CD4-positive, alpha-beta T cell (primary cell): ENCODE data around the gene PITPNB. TPM values are rescaled to one million over a fixed set of nuclear protein-coding genes. Genes with fewer than 3 reads are reported as not detected.

Experiments
- ATAC-seq: fragments of 200-7000 bp; cut with Tn5 transposase; one replicate; pipeline ENCODE4 v1.10.0; 2022; ENCODE audit warnings: mild to moderate bottlenecking; ENCODE audit not compliant: poor library complexity
- CTCF ChIA-PET: fragments of 350-600 bp; sonication (Branson Sonifier 250); formaldehyde crosslinking; loops from one replicate; lab custom pipeline; 2021; ENCODE audit warnings: antibody characterized with exemption, inconsistent platforms; lab: Charles Lee
- POLR2A ChIA-PET: fragments of 350-600 bp; sonication (Branson Sonifier 250); formaldehyde crosslinking; loops from one replicate; lab custom pipeline; 2021; ENCODE audit warnings: antibody characterized with exemption, inconsistent platforms; lab: Charles Lee
- DNase-seq, 14 experiments: peaks; one replicate each; pipeline ENCODE4 v3.0.0-alpha.2; 2013 to 2020; ENCODE audit warnings: mixed read lengths in 2 of 14
- H3K27ac ChIP-seq, 2 donors: one replicate each; pipeline versions ENCODE4 v1.5.1 to v1.7.0; 2013; ENCODE audit warnings: low read length in 2 of 2, low read depth in 1 of 2, mild to moderate bottlenecking in 1 of 2
- H3K27me3 ChIP-seq, 2 experiments: 1 replicate in 1 of 2; 2 replicates in 1 of 2; pipeline versions ENCODE4 v1.6.1 to v1.7.0; 2013; ENCODE audit warnings: low read length in 2 of 2, control low read depth in 1 of 2, mild to moderate bottlenecking in 1 of 2, moderate library complexity in 1 of 2; ENCODE audit not compliant: insufficient read depth in 2 of 2, control insufficient read depth in 1 of 2
- H3K36me3 ChIP-seq: one replicate; pipeline ENCODE4 v1.6.1; 2013; ENCODE audit warnings: low read length, control low read depth; ENCODE audit not compliant: insufficient read depth
- H3K4me1 ChIP-seq: one replicate; pipeline ENCODE4 v1.6.1; 2013; ENCODE audit warnings: low read length, control low read depth; ENCODE audit not compliant: insufficient read depth
- H3K4me3 ChIP-seq: one replicate; pipeline ENCODE4 v1.5.1; 2013; ENCODE audit warnings: mild to moderate bottlenecking, low read length, moderate library complexity
- H3K9me3 ChIP-seq, 2 experiments: 1 replicate in 1 of 2; 2 replicates in 1 of 2; pipeline versions ENCODE4 v1.6.1 to v1.7.0; 2013; ENCODE audit warnings: low read length in 2 of 2, mild to moderate bottlenecking in 2 of 2, control low read depth in 1 of 2, moderate library complexity in 1 of 2; ENCODE audit not compliant: control insufficient read depth in 1 of 2, insufficient read depth in 1 of 2
- H3K27ac Mint-ChIP-seq: one replicate; pipeline ENCODE4 v1.8.0; 2020; ENCODE audit warnings: mixed read lengths
- H3K27me3 Mint-ChIP-seq: one replicate; pipeline ENCODE4 v1.8.0; 2021; ENCODE audit warnings: mixed read lengths
- H3K36me3 Mint-ChIP-seq: one replicate; pipeline ENCODE4 v1.8.0; 2021; ENCODE audit warnings: low read depth, mixed read lengths
- H3K4me1 Mint-ChIP-seq: one replicate; pipeline ENCODE4 v1.8.0; 2021; ENCODE audit warnings: low read depth, mixed read lengths
- H3K4me3 Mint-ChIP-seq: one replicate; pipeline ENCODE4 v1.8.0; 2020; ENCODE audit warnings: mild to moderate bottlenecking, mixed read lengths
- H3K9me3 Mint-ChIP-seq: one replicate; pipeline ENCODE4 v1.8.0; 2020; ENCODE audit warnings: mixed read lengths
- intact Hi-C, 2 experiments: fragments of 100-400 bp; cut with DNase I in 1 of 2; cut with micrococcal nuclease in 1 of 2; formaldehyde crosslinking; loops; one replicate each; pipeline versions ENCODE4 v1.15.1 to v1.9.0; 2023 to 2025; cut with DNase I, micrococcal nuclease
- total RNA-seq, 174 experiments: library from RNA in 2 of 174; stranded (reverse) in 2 of 174; gene quantifications; one replicate each; pipeline ENCODE4 v1.2.3 and lab custom pipeline; 2021 to 2026
- TF ChIP-seq, protein P1 (sequence below): fragments of 200-600 bp; IDR thresholded peaks from one replicate; pipeline ENCODE4 v1.8.0; 2022; ENCODE audit warnings: antibody characterized with exemption, mild to moderate bottlenecking

The PITPNB gene
- total RNA-seq, 2 experiments from 2014 or later = 37.6 to 38.7 TPM

DNA sequence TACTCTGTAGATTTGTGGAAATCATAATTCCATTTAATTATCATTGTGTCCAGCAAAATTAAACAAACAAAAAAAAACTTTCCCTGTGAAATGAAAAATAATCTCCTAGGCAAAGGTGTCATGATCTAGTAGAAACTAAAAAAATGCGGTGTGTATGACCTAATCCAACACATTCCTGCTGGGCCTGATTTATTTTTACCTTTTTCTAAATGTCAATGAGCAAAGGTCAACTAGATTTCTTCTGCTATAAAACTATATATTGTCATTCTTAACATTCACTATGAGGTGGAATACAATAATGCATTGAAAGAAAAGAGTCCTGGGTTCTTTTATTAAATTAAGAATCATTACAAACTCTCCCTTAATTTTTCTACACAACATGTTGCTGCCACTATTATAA, 60.4 kb downstream of the PITPNB start:
- Mint-ChIP-seq H3K27ac (no peak overlapping the region), H3K27me3 (no peaks in the 10 kb centered on the region), H3K36me3 (peaks cover 98% of the 10 kb centered on the region), H3K4me1 (no peaks in the 10 kb centered on the region), H3K4me3 (no peak overlapping the region), H3K9me3 (no peaks in the 10 kb centered on the region)
- TF ChIP-seq, protein P1, sequence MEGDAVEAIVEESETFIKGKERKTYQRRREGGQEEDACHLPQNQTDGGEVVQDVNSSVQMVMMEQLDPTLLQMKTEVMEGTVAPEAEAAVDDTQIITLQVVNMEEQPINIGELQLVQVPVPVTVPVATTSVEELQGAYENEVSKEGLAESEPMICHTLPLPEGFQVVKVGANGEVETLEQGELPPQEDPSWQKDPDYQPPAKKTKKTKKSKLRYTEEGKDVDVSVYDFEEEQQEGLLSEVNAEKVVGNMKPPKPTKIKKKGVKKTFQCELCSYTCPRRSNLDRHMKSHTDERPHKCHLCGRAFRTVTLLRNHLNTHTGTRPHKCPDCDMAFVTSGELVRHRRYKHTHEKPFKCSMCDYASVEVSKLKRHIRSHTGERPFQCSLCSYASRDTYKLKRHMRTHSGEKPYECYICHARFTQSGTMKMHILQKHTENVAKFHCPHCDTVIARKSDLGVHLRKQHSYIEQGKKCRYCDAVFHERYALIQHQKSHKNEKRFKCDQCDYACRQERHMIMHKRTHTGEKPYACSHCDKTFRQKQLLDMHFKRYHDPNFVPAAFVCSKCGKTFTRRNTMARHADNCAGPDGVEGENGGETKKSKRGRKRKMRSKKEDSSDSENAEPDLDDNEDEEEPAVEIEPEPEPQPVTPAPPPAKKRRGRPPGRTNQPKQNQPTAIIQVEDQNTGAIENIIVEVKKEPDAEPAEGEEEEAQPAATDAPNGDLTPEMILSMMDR = no peak
- CTCF ChIA-PET = no interaction called here
- no peaks in the 10 kb centered on the region for H3K27me3 ChIP-seq
- no peak for DNase-seq
- intact Hi-C loops = no loop called here
- H3K36me3 ChIP-seq = peaks cover 72% of the 10 kb centered on the region
- POLR2A ChIA-PET = no interaction called here
- no peaks in the 10 kb centered on the region for H3K9me3 ChIP-seq
- no peaks in the 10 kb centered on the region for H3K4me1 ChIP-seq
- no peak overlapping the region for H3K4me3 ChIP-seq
- ATAC-seq = no peak
- no peak overlapping the region for H3K27ac ChIP-seq

DNA sequence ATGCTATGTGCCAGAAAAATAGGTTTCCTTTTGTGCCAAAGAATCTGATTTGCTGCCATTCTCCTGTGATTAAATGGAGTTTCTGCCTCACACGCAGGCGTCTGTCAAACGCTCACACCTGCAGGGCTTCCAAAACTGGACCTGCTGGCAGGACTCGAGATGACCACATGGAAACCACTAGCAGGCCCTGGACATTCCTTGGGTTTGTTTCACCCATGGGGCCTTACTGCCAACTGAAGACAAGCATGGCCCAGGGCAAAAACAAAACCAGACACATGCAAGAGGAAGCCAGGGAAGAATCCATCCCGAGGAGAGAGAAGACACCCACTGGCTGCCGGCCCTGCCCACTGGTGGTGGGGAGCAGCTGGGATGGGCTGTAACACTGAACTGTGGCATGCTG, 61.6 kb downstream of the PITPNB start:
- no peak overlapping the region for H3K27ac ChIP-seq
- TF ChIP-seq, protein P1 = no peak
- ATAC-seq = no peak
- Mint-ChIP-seq H3K36me3 (peaks cover 98% of the 10 kb centered on the region), H3K27ac (no peak overlapping the region), H3K27me3 (no peaks in the 10 kb centered on the region), H3K4me1 (no peaks in the 10 kb centered on the region), H3K9me3 (no peaks in the 10 kb centered on the region), H3K4me3 (no peak overlapping the region)
- ChIA-PET POLR2A (no interaction called here), CTCF (no interaction called here)
- intact Hi-C loops = no loop called here
- H3K4me3 ChIP-seq = no peak overlapping the region
- H3K9me3 ChIP-seq = no peaks in the 10 kb centered on the region
- H3K4me1 ChIP-seq = no peaks in the 10 kb centered on the region
- DNase-seq = no peak
- no peaks in the 10 kb centered on the region for H3K27me3 ChIP-seq
- peaks cover 79% of the 10 kb centered on the region for H3K36me3 ChIP-seq

DNA sequence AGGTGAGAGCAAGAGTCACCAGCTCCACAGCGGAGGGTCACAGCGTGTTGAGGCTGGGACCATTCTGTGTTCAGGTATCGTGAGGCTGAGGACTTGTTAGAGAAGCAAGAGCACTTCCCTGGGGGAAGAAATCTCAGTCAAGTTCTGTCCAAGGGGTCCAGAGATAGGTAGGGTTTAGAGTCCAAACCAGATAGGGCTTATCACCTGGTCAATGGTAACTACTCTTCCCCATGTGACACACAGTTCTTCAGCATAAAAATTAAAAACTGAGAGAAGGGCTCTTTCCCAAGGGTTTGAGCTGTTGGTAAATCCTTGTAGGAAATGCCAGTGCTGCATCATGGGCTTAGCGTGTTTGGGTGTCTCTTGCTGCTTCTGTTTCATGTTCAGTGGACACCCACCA, 62.7 kb downstream of the PITPNB start:
- H3K36me3 Mint-ChIP-seq = peaks cover 98% of the 10 kb centered on the region
- no peaks in the 10 kb centered on the region for H3K27me3 Mint-ChIP-seq
- TF ChIP-seq, protein P1 = no peak
- no peaks in the 10 kb centered on the region for H3K4me1 ChIP-seq
- H3K27ac ChIP-seq = no peak overlapping the region
- H3K4me3 Mint-ChIP-seq = no peak overlapping the region
- intact Hi-C loops = no loop called here
- POLR2A ChIA-PET = no interaction called here
- H3K9me3 Mint-ChIP-seq = no peaks in the 10 kb centered on the region
- H3K36me3 ChIP-seq = peaks cover 82% of the 10 kb centered on the region
- no peaks in the 10 kb centered on the region for H3K4me1 Mint-ChIP-seq
- H3K27ac Mint-ChIP-seq = no peak overlapping the region
- ATAC-seq = no peak
- H3K9me3 ChIP-seq = no peaks in the 10 kb centered on the region
- CTCF ChIA-PET = no interaction called here
- no peak overlapping the region for H3K4me3 ChIP-seq
- no peaks in the 10 kb centered on the region for H3K27me3 ChIP-seq
- no peak for DNase-seq
